ENCODE measurements around the gene LILRA6.
"Not testable (repeated sequence)": the region's sequence is repeated elsewhere in the genome, so short reads cannot be mapped to it uniquely, and the experiment has no call there.

DNA sequence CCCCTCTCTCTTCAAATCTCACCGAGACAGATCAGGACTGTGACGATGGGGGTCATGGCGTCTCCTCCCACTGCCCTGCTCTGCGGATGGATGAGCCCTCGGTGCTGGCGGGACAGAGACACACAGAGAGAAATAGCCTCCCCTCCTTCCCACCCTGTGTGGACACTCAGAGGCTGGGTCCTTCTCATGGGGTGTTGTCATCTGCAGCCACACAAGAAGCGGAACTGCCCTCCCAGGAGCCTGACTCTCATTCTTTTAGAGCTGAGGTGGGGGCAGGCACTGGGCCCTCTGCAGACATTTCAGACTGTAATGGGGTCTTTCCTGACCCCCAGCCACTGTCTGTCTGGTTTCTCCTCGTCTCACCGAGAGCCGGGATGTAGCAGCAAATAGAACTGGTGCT is 37.9 kb upstream of the LILRA6 start:
- TF ChIP-seq, protein P1, sequence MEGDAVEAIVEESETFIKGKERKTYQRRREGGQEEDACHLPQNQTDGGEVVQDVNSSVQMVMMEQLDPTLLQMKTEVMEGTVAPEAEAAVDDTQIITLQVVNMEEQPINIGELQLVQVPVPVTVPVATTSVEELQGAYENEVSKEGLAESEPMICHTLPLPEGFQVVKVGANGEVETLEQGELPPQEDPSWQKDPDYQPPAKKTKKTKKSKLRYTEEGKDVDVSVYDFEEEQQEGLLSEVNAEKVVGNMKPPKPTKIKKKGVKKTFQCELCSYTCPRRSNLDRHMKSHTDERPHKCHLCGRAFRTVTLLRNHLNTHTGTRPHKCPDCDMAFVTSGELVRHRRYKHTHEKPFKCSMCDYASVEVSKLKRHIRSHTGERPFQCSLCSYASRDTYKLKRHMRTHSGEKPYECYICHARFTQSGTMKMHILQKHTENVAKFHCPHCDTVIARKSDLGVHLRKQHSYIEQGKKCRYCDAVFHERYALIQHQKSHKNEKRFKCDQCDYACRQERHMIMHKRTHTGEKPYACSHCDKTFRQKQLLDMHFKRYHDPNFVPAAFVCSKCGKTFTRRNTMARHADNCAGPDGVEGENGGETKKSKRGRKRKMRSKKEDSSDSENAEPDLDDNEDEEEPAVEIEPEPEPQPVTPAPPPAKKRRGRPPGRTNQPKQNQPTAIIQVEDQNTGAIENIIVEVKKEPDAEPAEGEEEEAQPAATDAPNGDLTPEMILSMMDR (IDR thresholded peaks at IDR 0.05) = not testable (repeated sequence)
- TF ChIP-seq POLR2AphosphoS5 (IDR thresholded peaks at IDR 0.05; ENCODE audit: low read depth, low read length) = not testable (repeated sequence)
